ENCODE measurements around the gene DPYSL5. TPM values are rescaled to one million over a fixed set of nuclear protein-coding genes. Genes with fewer than 3 reads are reported as not detected.

Gene DPYSL5
- total and polyA plus RNA-seq, 9 of the 15 experiments (the other 6 are each of a cell fraction or from before 2014, with no cell fraction given): 0.06 TPM; not detected in 8

DNA sequence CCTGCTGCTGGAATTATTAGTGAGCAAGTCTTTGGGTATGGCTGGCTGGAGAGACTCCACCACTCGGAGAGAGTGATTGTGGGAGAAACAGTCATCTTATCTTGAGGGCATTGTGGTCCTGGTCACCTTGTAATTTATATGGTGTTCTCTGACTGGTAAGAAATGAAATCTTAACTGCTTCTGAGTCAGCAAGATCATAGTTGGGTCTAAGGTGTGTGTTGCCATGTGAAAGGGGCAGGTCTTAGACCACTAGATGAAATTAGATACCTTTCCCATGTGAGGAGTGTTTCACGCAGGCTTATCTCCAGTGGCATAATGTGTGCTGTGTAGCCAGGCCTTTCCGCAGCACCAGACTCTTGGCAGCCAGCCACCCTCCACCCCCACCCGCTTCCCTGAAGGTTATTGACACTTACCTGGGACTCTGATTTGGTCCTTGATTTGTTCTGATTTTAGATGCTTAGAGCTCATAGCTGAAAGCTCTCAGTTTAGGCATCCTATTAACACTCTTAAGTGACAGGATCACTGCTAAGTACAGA, 130.2 kb downstream of the DPYSL5 start:
- CTCF ChIA-PET (ENCODE audit: low intra/inter-chr PET ratio): interaction anchor here (0.5 kb wide), 1 partner anchor 106 kb away, joined by 5 read pairs; no protein-coding TSS in a partner anchor
- TF ChIP-seq STAG1 (CRISPR knock-in tag; IDR thresholded peaks at IDR 0.05; ENCODE audit: borderline replicate concordance) (no peak), GATA2 (CRISPR knock-in tag; IDR thresholded peaks at IDR 0.05) (peak; percentile 57; the same call in 1 of the 2 replicates), NR2C2 (CRISPR knock-in tag; IDR thresholded peaks at IDR 0.05) (no peak), NR2C2 (tag; IDR thresholded peaks at IDR 0.05) (0 out of 2 replicates have a peak, but pooled peaks have one; percentile 18), BCL6 (CRISPR knock-in tag; IDR thresholded peaks at IDR 0.05) (no peak), EP300 (IDR thresholded peaks at IDR 0.05; ENCODE audit: low read length) (peak; percentile 76), MYNN (IDR thresholded peaks at IDR 0.05) (peak; percentile 73; the same call in 1 of the 2 replicates), MYNN (CRISPR knock-in tag; IDR thresholded peaks at IDR 0.05) (no peak), ZEB2 (IDR thresholded peaks at IDR 0.05) (peak; percentile 79; the same call in 1 of the 2 replicates), KDM1A (IDR thresholded peaks at IDR 0.05) (peak; percentile 99 to 100), HDAC2 (IDR thresholded peaks at IDR 0.05) (peak; percentile 93), MAFG (tag; conservative IDR thresholded peaks at IDR 0.05) (peak; percentile 51; the same call in 1 of the 2 replicates), TAL1 (IDR thresholded peaks at IDR 0.05) (peak; percentile 55), PRPF4 (IDR thresholded peaks at IDR 0.05; ENCODE audit: insufficient read depth, low read depth, low read length, poor library complexity, severe bottlenecking) (no peak), CTBP1 (IDR thresholded peaks at IDR 0.05; ENCODE audit: borderline replicate concordance) (peak; percentile 65), ZKSCAN8 (CRISPR knock-in tag; IDR thresholded peaks at IDR 0.05) (0 out of 2 replicates have a peak, but pooled peaks have one; percentile 25), FOSL1 (tag; conservative IDR thresholded peaks at IDR 0.05) (peak; percentile 61; the same call in 1 of the 2 replicates), TGIF2 (CRISPR knock-in tag; IDR thresholded peaks at IDR 0.05) (no peak), CBFA2T3 (IDR thresholded peaks at IDR 0.05) (peak; percentile 88)
- TF ChIP-seq, protein P1, sequence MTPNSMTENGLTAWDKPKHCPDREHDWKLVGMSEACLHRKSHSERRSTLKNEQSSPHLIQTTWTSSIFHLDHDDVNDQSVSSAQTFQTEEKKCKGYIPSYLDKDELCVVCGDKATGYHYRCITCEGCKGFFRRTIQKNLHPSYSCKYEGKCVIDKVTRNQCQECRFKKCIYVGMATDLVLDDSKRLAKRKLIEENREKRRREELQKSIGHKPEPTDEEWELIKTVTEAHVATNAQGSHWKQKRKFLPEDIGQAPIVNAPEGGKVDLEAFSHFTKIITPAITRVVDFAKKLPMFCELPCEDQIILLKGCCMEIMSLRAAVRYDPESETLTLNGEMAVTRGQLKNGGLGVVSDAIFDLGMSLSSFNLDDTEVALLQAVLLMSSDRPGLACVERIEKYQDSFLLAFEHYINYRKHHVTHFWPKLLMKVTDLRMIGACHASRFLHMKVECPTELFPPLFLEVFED (CRISPR knock-in tag; conservative IDR thresholded peaks at IDR 0.05): no peak
- TF ChIP-seq, protein P2, sequence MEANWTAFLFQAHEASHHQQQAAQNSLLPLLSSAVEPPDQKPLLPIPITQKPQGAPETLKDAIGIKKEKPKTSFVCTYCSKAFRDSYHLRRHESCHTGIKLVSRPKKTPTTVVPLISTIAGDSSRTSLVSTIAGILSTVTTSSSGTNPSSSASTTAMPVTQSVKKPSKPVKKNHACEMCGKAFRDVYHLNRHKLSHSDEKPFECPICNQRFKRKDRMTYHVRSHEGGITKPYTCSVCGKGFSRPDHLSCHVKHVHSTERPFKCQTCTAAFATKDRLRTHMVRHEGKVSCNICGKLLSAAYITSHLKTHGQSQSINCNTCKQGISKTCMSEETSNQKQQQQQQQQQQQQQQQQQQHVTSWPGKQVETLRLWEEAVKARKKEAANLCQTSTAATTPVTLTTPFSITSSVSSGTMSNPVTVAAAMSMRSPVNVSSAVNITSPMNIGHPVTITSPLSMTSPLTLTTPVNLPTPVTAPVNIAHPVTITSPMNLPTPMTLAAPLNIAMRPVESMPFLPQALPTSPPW (CRISPR knock-in tag; IDR thresholded peaks at IDR 0.05): peak; percentile 63
- TF ChIP-seq, protein P3, sequence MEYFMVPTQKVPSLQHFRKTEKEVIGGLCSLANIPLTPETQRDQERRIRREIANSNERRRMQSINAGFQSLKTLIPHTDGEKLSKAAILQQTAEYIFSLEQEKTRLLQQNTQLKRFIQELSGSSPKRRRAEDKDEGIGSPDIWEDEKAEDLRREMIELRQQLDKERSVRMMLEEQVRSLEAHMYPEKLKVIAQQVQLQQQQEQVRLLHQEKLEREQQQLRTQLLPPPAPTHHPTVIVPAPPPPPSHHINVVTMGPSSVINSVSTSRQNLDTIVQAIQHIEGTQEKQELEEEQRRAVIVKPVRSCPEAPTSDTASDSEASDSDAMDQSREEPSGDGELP (CRISPR knock-in tag; IDR thresholded peaks at IDR 0.05; ENCODE audit: borderline replicate concordance): peak; percentile 36; the same call in 1 of the 2 replicates

More for the DNA sequence above, 130.2 kb downstream of the DPYSL5 start:
- Histone ChIP-seq H3K36me3 (ENCODE audit: control insufficient read depth, insufficient read depth, low read length) (peaks cover 14% of the 10 kb centered on the region), H3K9ac (ENCODE audit: insufficient read depth in 1 of 2, low read depth in 2 of 2, low read length in 2 of 2) (no peak overlapping the region; a peak in 2 of 4 replicates), H3K79me2 (ENCODE audit: control insufficient read depth, insufficient read depth, low read length) (peaks cover 98% of the 10 kb centered on the region), H4K20me1 (replicated peaks; ENCODE audit: control insufficient read depth, insufficient read depth, low read length) (peaks cover 27% of the 10 kb centered on the region), H3K4me1 (replicated peaks in 1 of 2; ENCODE audit: control insufficient read depth in 2 of 2, insufficient read depth in 2 of 2, low read length in 2 of 2) (peaks cover 26 to 74% of the 10 kb centered on the region in 2 experiments), H3K4me2 (ENCODE audit: insufficient read depth, low read length) (peak overlapping the region; percentile 54; the same call in 1 of the 2 replicates), H3K27me3 (ENCODE audit: control insufficient read depth in 2 of 2, insufficient read depth in 2 of 2, low read length in 2 of 2) (no peaks in the 10 kb centered on the region), H3K4me3 (no peak overlapping the region), H3K27ac (ENCODE audit: extremely low read depth, low read depth, low read length) (peak overlapping the region; percentile 34; the same call in 1 of the 3 replicates), H3K9me1 (ENCODE audit: control insufficient read depth, insufficient read depth, low read length) (no peaks in the 10 kb centered on the region), H3K9me3 (replicated peaks; ENCODE audit: control insufficient read depth, insufficient read depth, low read depth, low read length) (no peaks in the 10 kb centered on the region), H2AFZ (ENCODE audit: low read depth, low read length) (no peak overlapping the region)
- FAIRE-seq: peak; percentile 79
- ATAC-seq: peak; percentile 77
- 0% methylated on average over 4 of the region's 4 CpGs for WGBS (ENCODE audit: insufficient coverage, low coverage, missing lambda C conversion rate)
- POLR2A ChIA-PET: interaction anchor here (0.7 to 1.5 kb wide), 4 partner anchors 10 to 60 kb away, joined by 3 read pairs; no protein-coding TSS in a partner anchor
- no TSS peak for BruUV-seq (replicated peaks)
- peak; percentile 68 to 87 (median 76) for DNase-seq (ENCODE audit: extremely low read depth in 1 of 4, low spot score in 3 of 4)
- in situ Hi-C loops (cut with MboI): no loop called here
- intact Hi-C loops (cut with micrococcal nuclease): no loop called here

All from K562 (cell line).